ENCODE measurements around the gene PLEKHA1.

The PLEKHA1 gene

GRCh38 chr10:122347170-122347841 lies 27.2 kb upstream of the PLEKHA1 start:
- Histone ChIP-seq H3K27ac (ENCODE audit: low read length) (no peak overlapping the region), H3K9ac (ENCODE audit: low read length in 2 of 2) (no peak overlapping the region), H3K4me1 (ENCODE audit: control insufficient read depth, insufficient read depth, low read length) (peaks cover 11% of the 10 kb centered on the region), H3K27me3 (ENCODE audit: control insufficient read depth in 1 of 2, insufficient read depth in 2 of 2, low read length in 2 of 2) (no peaks in the 10 kb centered on the region), H3K9me3 (ENCODE audit: control insufficient read depth in 2 of 2, low read length in 2 of 2) (no peaks in the 10 kb centered on the region), H3K36me3 (ENCODE audit: control insufficient read depth in 2 of 2, insufficient read depth in 2 of 2, low read length in 2 of 2) (no peaks in the 10 kb centered on the region), H3K4me3 (ENCODE audit: low read length in 2 of 2) (no peak overlapping the region)

GRCh38 chr10:122348512-122348911 lies 26.0 kb upstream of the PLEKHA1 start:
- peaks cover 4% of the 10 kb centered on the region for H3K4me1 ChIP-seq (ENCODE audit: control insufficient read depth, insufficient read depth, low read length)
- H3K4me3 ChIP-seq (ENCODE audit: low read length in 2 of 2) = no peak overlapping the region
- no peaks in the 10 kb centered on the region for H3K36me3 ChIP-seq (ENCODE audit: control insufficient read depth in 2 of 2, insufficient read depth in 2 of 2, low read length in 2 of 2)
- no peaks in the 10 kb centered on the region for H3K27me3 ChIP-seq (ENCODE audit: control insufficient read depth in 1 of 2, insufficient read depth in 2 of 2, low read length in 2 of 2)
- H3K9me3 ChIP-seq (ENCODE audit: control insufficient read depth in 2 of 2, low read length in 2 of 2) = no peaks in the 10 kb centered on the region
- H3K27ac ChIP-seq (ENCODE audit: low read length) = no peak overlapping the region
- H3K9ac ChIP-seq (ENCODE audit: low read length in 2 of 2) = no peak overlapping the region

- Histone ChIP-seq H3K27ac (ENCODE audit: low read length) (no peak overlapping the region), H3K9ac (ENCODE audit: low read length in 2 of 2) (no peak overlapping the region), H3K36me3 (ENCODE audit: control insufficient read depth in 2 of 2, insufficient read depth in 2 of 2, low read length in 2 of 2) (no peaks in the 10 kb centered on the region), H3K4me1 (ENCODE audit: control insufficient read depth, insufficient read depth, low read length) (peaks cover 4% of the 10 kb centered on the region), H3K4me3 (ENCODE audit: low read length in 2 of 2) (no peak overlapping the region), H3K27me3 (ENCODE audit: control insufficient read depth in 1 of 2, insufficient read depth in 2 of 2, low read length in 2 of 2) (no peaks in the 10 kb centered on the region), H3K9me3 (ENCODE audit: control insufficient read depth in 2 of 2, low read length in 2 of 2) (no peaks in the 10 kb centered on the region)
These were observed 25.6 kb upstream of the PLEKHA1 start for GRCh38 chr10:122348935-122349361.

GRCh38 chr10:122349758-122350369 lies 24.6 kb upstream of the PLEKHA1 start:
- Histone ChIP-seq H3K36me3 (ENCODE audit: control insufficient read depth in 2 of 2, insufficient read depth in 2 of 2, low read length in 2 of 2) (no peaks in the 10 kb centered on the region), H3K27ac (ENCODE audit: low read length) (no peak overlapping the region), H3K27me3 (ENCODE audit: control insufficient read depth in 1 of 2, insufficient read depth in 2 of 2, low read length in 2 of 2) (no peaks in the 10 kb centered on the region), H3K9ac (ENCODE audit: low read length in 2 of 2) (no peak overlapping the region), H3K4me1 (ENCODE audit: control insufficient read depth, insufficient read depth, low read length) (peaks cover 2% of the 10 kb centered on the region), H3K9me3 (ENCODE audit: control insufficient read depth in 2 of 2, low read length in 2 of 2) (no peaks in the 10 kb centered on the region), H3K4me3 (ENCODE audit: low read length in 2 of 2) (no peak overlapping the region)

- no peaks in the 10 kb centered on the region for H3K27me3 ChIP-seq (ENCODE audit: control insufficient read depth in 1 of 2, insufficient read depth in 2 of 2, low read length in 2 of 2)
- H3K9ac ChIP-seq (ENCODE audit: low read length in 2 of 2) = no peak overlapping the region
- H3K9me3 ChIP-seq (ENCODE audit: control insufficient read depth in 2 of 2, low read length in 2 of 2) = no peaks in the 10 kb centered on the region
- H3K4me3 ChIP-seq (ENCODE audit: low read length in 2 of 2) = no peak overlapping the region
- H3K27ac ChIP-seq (ENCODE audit: low read length) = no peak overlapping the region
- no peaks in the 10 kb centered on the region for H3K4me1 ChIP-seq (ENCODE audit: control insufficient read depth, insufficient read depth, low read length)
- H3K36me3 ChIP-seq (ENCODE audit: control insufficient read depth in 2 of 2, insufficient read depth in 2 of 2, low read length in 2 of 2) = no peaks in the 10 kb centered on the region
These were observed 23.6 kb upstream of the PLEKHA1 start for GRCh38 chr10:122350893-122351292.

GRCh38 chr10:122352817-122353525 lies 21.5 kb upstream of the PLEKHA1 start:
- Histone ChIP-seq H3K9ac (ENCODE audit: low read length in 2 of 2) (no peak overlapping the region), H3K9me3 (ENCODE audit: control insufficient read depth in 2 of 2, low read length in 2 of 2) (no peaks in the 10 kb centered on the region), H3K27ac (ENCODE audit: low read length) (no peak overlapping the region), H3K4me3 (ENCODE audit: low read length in 2 of 2) (no peak overlapping the region), H3K4me1 (ENCODE audit: control insufficient read depth, insufficient read depth, low read length) (no peaks in the 10 kb centered on the region), H3K36me3 (ENCODE audit: control insufficient read depth in 2 of 2, insufficient read depth in 2 of 2, low read length in 2 of 2) (no peaks in the 10 kb centered on the region), H3K27me3 (ENCODE audit: control insufficient read depth in 1 of 2, insufficient read depth in 2 of 2, low read length in 2 of 2) (no peaks in the 10 kb centered on the region)

GRCh38 chr10:122354383-122354782 lies 20.1 kb upstream of the PLEKHA1 start:
- Histone ChIP-seq H3K36me3 (ENCODE audit: control insufficient read depth in 2 of 2, insufficient read depth in 2 of 2, low read length in 2 of 2) (no peaks in the 10 kb centered on the region), H3K9me3 (ENCODE audit: control insufficient read depth in 2 of 2, low read length in 2 of 2) (peaks cover 0 to 3% of the 10 kb centered on the region in 2 donors), H3K4me3 (ENCODE audit: low read length in 2 of 2) (no peak overlapping the region), H3K27ac (ENCODE audit: low read length) (no peak overlapping the region), H3K4me1 (ENCODE audit: control insufficient read depth, insufficient read depth, low read length) (no peaks in the 10 kb centered on the region), H3K27me3 (ENCODE audit: control insufficient read depth in 1 of 2, insufficient read depth in 2 of 2, low read length in 2 of 2) (no peaks in the 10 kb centered on the region), H3K9ac (ENCODE audit: low read length in 2 of 2) (no peak overlapping the region)

- H3K4me1 ChIP-seq (ENCODE audit: control insufficient read depth, insufficient read depth, low read length) = no peaks in the 10 kb centered on the region
- H3K27ac ChIP-seq (ENCODE audit: low read length) = no peak overlapping the region
- H3K27me3 ChIP-seq (ENCODE audit: control insufficient read depth in 1 of 2, insufficient read depth in 2 of 2, low read length in 2 of 2) = no peaks in the 10 kb centered on the region
- H3K36me3 ChIP-seq (ENCODE audit: control insufficient read depth in 2 of 2, insufficient read depth in 2 of 2, low read length in 2 of 2) = no peaks in the 10 kb centered on the region
- peaks cover 0 to 3% of the 10 kb centered on the region in 2 donors for H3K9me3 ChIP-seq (ENCODE audit: control insufficient read depth in 2 of 2, low read length in 2 of 2)
- H3K9ac ChIP-seq (ENCODE audit: low read length in 2 of 2) = no peak overlapping the region
- H3K4me3 ChIP-seq (ENCODE audit: low read length in 2 of 2) = no peak overlapping the region
These were observed 16.8 kb upstream of the PLEKHA1 start for GRCh38 chr10:122357685-122358084.

- H3K27ac ChIP-seq (ENCODE audit: low read length) = no peak overlapping the region
- H3K4me1 ChIP-seq (ENCODE audit: control insufficient read depth, insufficient read depth, low read length) = peaks cover 12% of the 10 kb centered on the region
- no peaks in the 10 kb centered on the region for H3K27me3 ChIP-seq (ENCODE audit: control insufficient read depth in 1 of 2, insufficient read depth in 2 of 2, low read length in 2 of 2)
- H3K4me3 ChIP-seq (ENCODE audit: low read length in 2 of 2) = no peak overlapping the region
- H3K9me3 ChIP-seq (ENCODE audit: control insufficient read depth in 2 of 2, low read length in 2 of 2) = peaks cover 0 to 3% of the 10 kb centered on the region in 2 donors
- H3K36me3 ChIP-seq (ENCODE audit: control insufficient read depth in 2 of 2, insufficient read depth in 2 of 2, low read length in 2 of 2) = no peaks in the 10 kb centered on the region
- H3K9ac ChIP-seq (ENCODE audit: low read length in 2 of 2) = no peak overlapping the region
These were observed 14.9 kb upstream of the PLEKHA1 start for GRCh38 chr10:122359621-122360020.

- Histone ChIP-seq H3K27ac (ENCODE audit: low read length) (no peak overlapping the region), H3K27me3 (ENCODE audit: control insufficient read depth in 1 of 2, insufficient read depth in 2 of 2, low read length in 2 of 2) (no peaks in the 10 kb centered on the region), H3K9me3 (ENCODE audit: control insufficient read depth in 2 of 2, low read length in 2 of 2) (peaks cover 0 to 3% of the 10 kb centered on the region in 2 donors), H3K36me3 (ENCODE audit: control insufficient read depth in 2 of 2, insufficient read depth in 2 of 2, low read length in 2 of 2) (no peaks in the 10 kb centered on the region), H3K4me3 (ENCODE audit: low read length in 2 of 2) (no peak overlapping the region), H3K4me1 (ENCODE audit: control insufficient read depth, insufficient read depth, low read length) (peaks cover 13% of the 10 kb centered on the region), H3K9ac (ENCODE audit: low read length in 2 of 2) (no peak overlapping the region)
These were observed 13.5 kb upstream of the PLEKHA1 start for GRCh38 chr10:122361046-122361445.
